ENCODE results near the gene GNL1.
"Not testable (repeated sequence)": the region's sequence is repeated elsewhere in the genome, so short reads cannot be mapped to it uniquely, and the experiment has no call there.

- not testable (repeated sequence) for TF ChIP-seq CTCF (conservative IDR thresholded peaks at IDR 0.05; ENCODE audit: low read depth in 2 of 2); POLR2AphosphoS5 (IDR thresholded peaks at IDR 0.05; ENCODE audit: low read depth); REST (IDR thresholded peaks at IDR 0.05; ENCODE audit: unreplicated experiment); EZH2 (IDR thresholded peaks at IDR 0.05; ENCODE audit: low read depth, unreplicated experiment)
These were observed 57.6 kb downstream of the GNL1 start for GRCh38 chr6:30498705-30499104.
